ENCODE data around the gene PALM.
"Not testable (repeated sequence)": the region's sequence is repeated elsewhere in the genome, so short reads cannot be mapped to it uniquely, and the experiment has no call there.

PALM gene

DNA sequence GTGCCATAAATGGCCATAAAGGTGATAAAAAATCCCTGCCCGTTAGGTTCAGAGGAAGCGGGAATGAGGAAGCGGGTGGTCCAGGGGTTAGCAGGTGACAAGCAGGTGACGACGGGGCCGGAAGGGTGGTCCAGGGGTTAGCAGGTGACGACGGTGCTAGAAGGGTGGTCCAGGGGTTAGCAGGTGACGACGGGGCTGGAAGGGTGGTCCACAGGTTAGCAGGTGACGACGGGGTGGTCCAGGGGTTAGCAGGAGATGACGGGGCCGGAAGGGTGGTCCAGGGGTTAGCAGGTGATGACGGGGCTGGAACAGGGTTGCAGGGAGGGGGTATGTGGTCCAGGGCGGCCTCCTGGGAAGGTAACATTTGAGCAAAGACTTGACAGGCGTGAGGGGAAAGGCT is 19.7 kb upstream of the PALM start:
- TF ChIP-seq, protein P1, sequence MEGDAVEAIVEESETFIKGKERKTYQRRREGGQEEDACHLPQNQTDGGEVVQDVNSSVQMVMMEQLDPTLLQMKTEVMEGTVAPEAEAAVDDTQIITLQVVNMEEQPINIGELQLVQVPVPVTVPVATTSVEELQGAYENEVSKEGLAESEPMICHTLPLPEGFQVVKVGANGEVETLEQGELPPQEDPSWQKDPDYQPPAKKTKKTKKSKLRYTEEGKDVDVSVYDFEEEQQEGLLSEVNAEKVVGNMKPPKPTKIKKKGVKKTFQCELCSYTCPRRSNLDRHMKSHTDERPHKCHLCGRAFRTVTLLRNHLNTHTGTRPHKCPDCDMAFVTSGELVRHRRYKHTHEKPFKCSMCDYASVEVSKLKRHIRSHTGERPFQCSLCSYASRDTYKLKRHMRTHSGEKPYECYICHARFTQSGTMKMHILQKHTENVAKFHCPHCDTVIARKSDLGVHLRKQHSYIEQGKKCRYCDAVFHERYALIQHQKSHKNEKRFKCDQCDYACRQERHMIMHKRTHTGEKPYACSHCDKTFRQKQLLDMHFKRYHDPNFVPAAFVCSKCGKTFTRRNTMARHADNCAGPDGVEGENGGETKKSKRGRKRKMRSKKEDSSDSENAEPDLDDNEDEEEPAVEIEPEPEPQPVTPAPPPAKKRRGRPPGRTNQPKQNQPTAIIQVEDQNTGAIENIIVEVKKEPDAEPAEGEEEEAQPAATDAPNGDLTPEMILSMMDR (conservative IDR thresholded peaks at IDR 0.05), result no peak
- TF ChIP-seq ZFX (IDR thresholded peaks at IDR 0.05), result no peak
- H3K27ac ChIP-seq, result no peak overlapping the region

DNA sequence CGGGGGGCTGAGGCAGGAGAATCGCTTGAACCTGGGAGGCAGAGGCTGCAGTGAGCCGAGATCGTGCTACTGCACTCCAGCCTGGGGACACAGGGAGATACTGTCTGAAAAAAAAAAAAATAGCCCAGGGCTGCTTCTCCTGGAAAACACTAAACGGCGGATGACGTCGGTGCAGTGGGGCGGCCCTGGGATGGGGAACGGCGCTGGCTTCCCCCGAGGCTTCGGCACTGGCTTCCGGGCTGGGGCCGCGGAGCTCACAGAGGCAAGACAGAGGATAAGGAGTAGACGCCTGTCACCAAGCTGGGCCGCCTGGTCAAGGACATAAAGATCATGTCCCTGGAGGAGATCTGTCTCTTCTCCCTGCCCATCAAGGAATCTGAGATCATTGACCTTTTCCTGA is 18.5 kb upstream of the PALM start:
- H3K27ac ChIP-seq, result no peak overlapping the region
- TF ChIP-seq, protein P1 (conservative IDR thresholded peaks at IDR 0.05), result no peak
- TF ChIP-seq ZFX (IDR thresholded peaks at IDR 0.05), result no peak

DNA sequence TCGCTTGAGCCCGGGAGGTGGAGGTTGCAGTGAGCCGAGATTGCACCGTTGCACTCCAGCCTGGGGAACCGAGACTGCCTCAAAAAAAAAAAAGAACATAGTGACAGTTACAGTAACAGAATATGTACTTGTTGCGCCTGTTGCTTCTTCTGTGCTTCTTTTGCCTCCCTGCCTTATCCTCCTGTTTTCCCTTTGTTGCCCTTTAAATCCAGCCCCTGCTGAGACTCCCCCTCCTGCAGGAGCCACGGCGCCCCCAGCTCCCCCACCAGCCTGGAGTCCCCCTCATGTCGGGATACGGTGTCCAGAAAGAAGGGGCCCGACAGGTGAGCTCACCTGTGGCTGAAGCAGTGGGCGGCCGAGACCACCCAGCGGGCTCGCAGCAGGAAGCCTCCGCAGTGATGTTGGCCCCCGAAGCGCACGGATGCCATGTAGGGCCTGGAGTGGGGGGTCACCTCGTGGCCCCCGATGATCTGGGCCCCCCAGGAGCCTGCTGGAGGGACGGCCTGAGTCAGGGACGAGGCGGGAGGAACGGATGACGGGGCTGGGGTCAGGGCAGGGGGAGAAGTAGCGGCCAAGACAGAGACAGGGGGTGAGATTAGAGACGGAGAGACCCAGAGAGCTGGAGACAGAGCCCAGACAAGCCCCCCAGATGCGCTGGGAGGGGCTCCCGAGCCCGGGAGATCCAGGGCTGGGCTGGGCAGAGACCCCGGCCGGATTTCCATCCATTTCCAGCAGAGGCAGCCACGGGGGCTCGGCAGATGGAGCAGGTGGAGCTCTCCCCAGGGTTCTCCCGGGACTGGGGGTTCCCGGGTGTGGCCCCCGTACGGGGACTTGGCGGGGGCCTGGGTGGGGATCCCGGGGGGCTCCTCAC is 14.0 kb upstream of the PALM start:
- TF ChIP-seq, protein P1 (conservative IDR thresholded peaks at IDR 0.05), result no peak
- TF ChIP-seq ZFX (IDR thresholded peaks at IDR 0.05), result no peak
- H3K27ac ChIP-seq, result no peak overlapping the region

DNA sequence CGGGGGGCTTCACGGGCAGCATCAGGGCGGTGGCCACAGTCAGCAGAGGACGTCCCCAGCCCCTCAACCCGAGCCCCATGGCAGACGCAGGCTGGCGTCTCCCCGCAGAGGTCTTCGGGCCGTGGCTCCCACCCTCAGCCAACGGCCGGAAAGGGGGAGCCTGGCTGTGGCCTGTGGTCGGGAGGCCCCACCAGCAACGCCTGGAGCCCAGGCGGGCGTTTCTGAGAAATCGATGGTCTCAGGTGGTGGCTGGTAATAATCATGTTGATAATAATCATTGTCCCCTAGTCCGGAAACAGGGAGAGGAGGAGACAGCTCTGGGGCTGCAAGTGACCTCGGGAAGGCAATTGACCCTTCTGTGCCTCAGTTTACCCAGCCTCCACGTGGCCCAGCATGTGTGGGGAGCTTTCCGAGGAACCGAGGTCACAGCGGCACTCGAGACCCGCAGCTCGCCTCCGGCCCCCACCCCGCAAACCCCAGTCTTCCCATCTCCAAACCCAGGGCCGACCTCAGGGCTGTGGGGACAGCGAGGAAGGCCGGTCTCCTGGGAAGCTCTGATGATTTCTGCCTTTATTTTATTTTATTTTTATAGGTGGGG is 13.3 kb upstream of the PALM start, which contains the start of gene PRSS57:
Gene PRSS57, minus strand, starts transcription at position 101 of the 598 bp plus-strand sequence. Its CDS starts 22 bp downstream, at position 79.
- TF ChIP-seq, protein P1 (conservative IDR thresholded peaks at IDR 0.05), result no peak
- no peak for TF ChIP-seq ZFX (IDR thresholded peaks at IDR 0.05)
- H3K27ac ChIP-seq, result no peak within 1 kb of the TSS

DNA sequence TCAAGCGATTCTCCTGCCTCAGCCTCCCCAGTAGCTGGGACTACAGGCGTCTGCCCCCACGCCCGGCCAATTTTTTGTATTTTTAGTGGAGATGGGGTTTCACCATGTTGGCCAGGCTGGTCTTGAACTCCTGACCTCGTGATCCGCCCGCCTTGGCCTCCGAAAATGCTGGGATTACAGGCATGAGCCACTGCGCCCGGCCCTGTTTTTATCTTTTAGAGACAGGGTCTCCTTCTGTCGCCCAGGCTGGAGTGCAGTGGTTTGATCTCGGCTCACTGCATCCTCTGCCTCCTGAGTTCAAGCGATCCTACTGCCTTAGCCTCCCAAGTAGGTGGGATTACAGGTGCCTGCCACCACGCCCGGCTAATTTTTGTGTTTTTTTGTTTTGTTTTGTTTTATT is 10.2 kb upstream of the PALM start:
- not testable (repeated sequence) for H3K27ac ChIP-seq

DNA sequence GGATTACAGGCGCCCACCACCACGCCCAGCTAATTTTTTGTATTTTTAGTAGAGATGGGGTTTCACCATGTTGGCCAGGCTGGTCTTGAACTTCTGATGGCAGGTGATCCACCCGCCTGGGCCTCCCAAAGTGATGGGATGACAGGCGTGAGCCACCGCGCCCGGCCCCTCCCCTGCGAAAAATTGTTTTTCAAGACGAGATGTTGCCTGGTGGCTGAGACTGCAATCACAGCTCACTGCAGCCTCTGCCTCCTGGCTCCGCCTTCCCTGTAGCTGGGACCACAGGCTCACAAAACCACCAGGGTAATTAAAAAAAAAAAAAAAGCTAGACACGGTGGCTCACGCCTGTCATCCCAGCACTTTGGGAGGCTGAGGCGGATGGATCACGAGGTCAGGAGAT is 8.8 kb upstream of the PALM start:
- not testable (repeated sequence) for H3K27ac ChIP-seq

DNA sequence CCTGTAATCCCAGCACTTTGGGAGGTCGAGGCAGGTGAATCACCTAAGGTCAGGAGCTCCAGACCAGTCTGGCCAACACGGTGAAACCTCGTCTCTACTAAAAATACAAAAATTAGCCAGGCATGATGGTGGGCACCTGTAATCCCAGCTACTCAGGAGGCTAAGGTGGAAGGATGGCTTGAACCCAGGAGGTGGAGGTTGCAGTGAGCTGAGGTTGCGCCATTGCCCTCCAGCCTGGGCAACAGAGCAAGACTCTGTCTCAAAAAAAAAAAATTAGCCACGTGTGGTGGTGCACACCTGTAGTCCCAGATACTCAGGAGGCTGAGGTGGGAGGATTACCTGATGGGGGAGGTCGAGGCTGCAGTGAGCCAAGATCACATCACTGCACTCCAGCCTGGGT is 5.9 kb upstream of the PALM start:
- H3K27ac ChIP-seq, result not testable (repeated sequence)

DNA sequence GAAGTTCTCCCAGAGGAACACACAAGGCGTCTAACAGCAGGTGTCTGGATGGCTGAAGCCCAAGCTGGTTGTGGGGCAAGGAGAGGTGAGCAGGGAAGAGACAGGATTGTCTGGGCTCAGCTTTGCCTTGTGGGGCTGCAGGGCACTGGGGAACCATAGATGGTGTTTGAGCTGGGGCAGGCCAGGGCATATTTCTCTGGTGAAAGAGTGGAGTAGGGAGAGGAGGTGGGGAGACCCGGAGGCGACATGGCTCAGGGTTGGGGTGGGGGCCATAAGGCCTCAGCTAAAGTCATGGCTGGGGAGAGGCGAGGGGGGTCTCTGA is 5.4 kb upstream of the PALM start:
- TF ChIP-seq, protein P1 (conservative IDR thresholded peaks at IDR 0.05), result no peak
- no peak for TF ChIP-seq ZFX (IDR thresholded peaks at IDR 0.05)
- no peak overlapping the region for H3K27ac ChIP-seq

Measured in C4-2B (cell line).